Measurements from ENCODE around the gene GRM8. TPM values are rescaled to one million over a fixed set of nuclear protein-coding genes. Genes with fewer than 3 reads are reported as not detected.

The GRM8 gene
- polyA plus RNA-seq, 1 donor = 0.04 TPM

GRCh38 chr7:127152423-127152822, 100.3 kb downstream of the GRM8 start:
- no peak overlapping the region for H3K27ac ChIP-seq (ENCODE audit: low read length)
- no peak overlapping the region for H3K4me3 ChIP-seq (ENCODE audit: low read length)
- H3K36me3 ChIP-seq (ENCODE audit: control insufficient read depth, insufficient read depth, low read length) = no peaks in the 10 kb centered on the region
- DNase-seq = no peak
- no peaks in the 10 kb centered on the region for H3K9me3 ChIP-seq (ENCODE audit: control insufficient read depth, low read depth, low read length)
- no peaks in the 10 kb centered on the region for H3K27me3 ChIP-seq (ENCODE audit: control insufficient read depth, insufficient read depth, low read length)
- H3K4me1 ChIP-seq (ENCODE audit: control insufficient read depth, insufficient read depth, low read length) = no peaks in the 10 kb centered on the region

- Histone ChIP-seq H3K36me3 (ENCODE audit: control insufficient read depth, insufficient read depth, low read length) (no peaks in the 10 kb centered on the region), H3K4me1 (ENCODE audit: control insufficient read depth, insufficient read depth, low read length) (no peaks in the 10 kb centered on the region), H3K4me3 (ENCODE audit: low read length) (no peak overlapping the region), H3K27ac (ENCODE audit: low read length) (no peak overlapping the region), H3K9me3 (ENCODE audit: control insufficient read depth, low read depth, low read length) (no peaks in the 10 kb centered on the region), H3K27me3 (ENCODE audit: control insufficient read depth, insufficient read depth, low read length) (no peaks in the 10 kb centered on the region)
- 70% methylated on average over 2 of the region's 8 CpGs for WGBS (ENCODE audit: insufficient coverage, low lambda C conversion rate)
- DNase-seq = no peak
Measured at GRCh38 chr7:127151379-127151778, 101.4 kb downstream of the GRM8 start.

- WGBS (ENCODE audit: insufficient coverage, low lambda C conversion rate) = no CpG with 5 or more reads among the region's 2 CpGs
Measured at GRCh38 chr7:127150543-127150942, 102.2 kb downstream of the GRM8 start.

GRCh38 chr7:127146746-127147536, 105.8 kb downstream of the GRM8 start:
- H3K36me3 ChIP-seq (ENCODE audit: control insufficient read depth, insufficient read depth, low read length) = no peaks in the 10 kb centered on the region
- no peak overlapping the region for H3K27ac ChIP-seq (ENCODE audit: low read length)
- no peak for DNase-seq
- no peaks in the 10 kb centered on the region for H3K27me3 ChIP-seq (ENCODE audit: control insufficient read depth, insufficient read depth, low read length)
- H3K4me3 ChIP-seq (ENCODE audit: low read length) = no peak overlapping the region
- H3K9me3 ChIP-seq (ENCODE audit: control insufficient read depth, low read depth, low read length) = no peaks in the 10 kb centered on the region
- WGBS (ENCODE audit: insufficient coverage, low lambda C conversion rate) = no CpG with 5 or more reads among the region's 4 CpGs
- no peaks in the 10 kb centered on the region for H3K4me1 ChIP-seq (ENCODE audit: control insufficient read depth, insufficient read depth, low read length)

More at GRCh38 chr7:127150543-127150942, 102.2 kb downstream of the GRM8 start:
- no peaks in the 10 kb centered on the region for H3K27me3 ChIP-seq (ENCODE audit: control insufficient read depth, insufficient read depth, low read length)
- DNase-seq = no peak
- no peaks in the 10 kb centered on the region for H3K9me3 ChIP-seq (ENCODE audit: control insufficient read depth, low read depth, low read length)
- H3K4me3 ChIP-seq (ENCODE audit: low read length) = no peak overlapping the region
- no peaks in the 10 kb centered on the region for H3K4me1 ChIP-seq (ENCODE audit: control insufficient read depth, insufficient read depth, low read length)
- no peaks in the 10 kb centered on the region for H3K36me3 ChIP-seq (ENCODE audit: control insufficient read depth, insufficient read depth, low read length)
- no peak overlapping the region for H3K27ac ChIP-seq (ENCODE audit: low read length)

DNA sequence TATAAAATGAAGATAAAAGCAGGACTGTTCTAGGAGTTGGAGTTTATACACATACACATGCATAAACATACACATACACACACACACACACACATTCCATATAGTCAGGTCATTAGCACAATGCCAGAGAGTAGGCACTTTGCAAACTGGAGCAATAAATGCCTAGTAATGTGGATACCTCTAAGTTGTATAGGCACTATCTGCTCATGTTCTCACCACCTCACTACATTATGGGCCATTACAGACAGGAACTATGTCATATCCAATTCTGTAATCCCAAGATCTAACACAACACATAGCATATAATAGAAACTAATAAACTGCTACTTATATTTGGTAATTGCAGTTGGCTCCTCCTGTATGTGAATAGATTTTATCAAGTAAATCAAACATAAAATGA, 115.6 kb downstream of the GRM8 start:
- no peaks in the 10 kb centered on the region for H3K27me3 ChIP-seq (ENCODE audit: control insufficient read depth, insufficient read depth, low read length)
- DNase-seq = no peak
- no peaks in the 10 kb centered on the region for H3K9me3 ChIP-seq (ENCODE audit: control insufficient read depth, low read depth, low read length)
- H3K4me3 ChIP-seq (ENCODE audit: low read length) = no peak overlapping the region
- no peak overlapping the region for H3K27ac ChIP-seq (ENCODE audit: low read length)
- no peaks in the 10 kb centered on the region for H3K36me3 ChIP-seq (ENCODE audit: control insufficient read depth, insufficient read depth, low read length)
- H3K4me1 ChIP-seq (ENCODE audit: control insufficient read depth, insufficient read depth, low read length) = no peaks in the 10 kb centered on the region

DNA sequence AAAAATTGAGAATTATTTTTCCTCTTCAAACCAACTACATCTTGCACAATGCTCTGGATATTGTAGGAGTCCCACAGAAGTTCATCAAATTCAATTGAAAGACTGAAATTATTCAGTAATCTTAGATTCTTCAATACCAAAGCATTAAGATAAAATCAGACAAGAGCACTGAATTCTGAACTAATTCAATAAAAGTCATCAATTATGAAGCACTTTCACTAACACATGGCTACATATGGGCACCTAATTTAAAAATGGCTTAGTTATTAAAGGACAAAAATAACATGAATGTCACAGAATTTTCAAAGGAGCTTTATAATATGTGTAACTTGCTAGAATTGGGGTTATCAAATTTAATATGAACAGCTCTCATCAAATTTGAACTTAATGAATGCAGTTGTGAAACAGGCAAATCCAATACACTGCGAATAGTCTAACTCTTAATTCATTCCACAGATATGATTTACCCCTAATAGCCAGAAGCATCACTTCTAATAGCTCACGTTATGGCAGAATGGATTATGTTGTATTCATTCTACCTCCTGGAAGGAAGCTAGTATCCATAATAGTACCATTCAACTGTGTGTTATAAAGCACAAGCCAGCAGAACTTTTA, 116.8 kb downstream of the GRM8 start:
- Histone ChIP-seq H3K4me1 (ENCODE audit: control insufficient read depth, insufficient read depth, low read length) (no peaks in the 10 kb centered on the region), H3K4me3 (ENCODE audit: low read length) (no peak overlapping the region), H3K27me3 (ENCODE audit: control insufficient read depth, insufficient read depth, low read length) (no peaks in the 10 kb centered on the region), H3K27ac (ENCODE audit: low read length) (no peak overlapping the region), H3K9me3 (ENCODE audit: control insufficient read depth, low read depth, low read length) (no peaks in the 10 kb centered on the region), H3K36me3 (ENCODE audit: control insufficient read depth, insufficient read depth, low read length) (no peaks in the 10 kb centered on the region)
- no CpG with 5 or more reads among the region's 2 CpGs for WGBS (ENCODE audit: insufficient coverage, low lambda C conversion rate)
- no peak for DNase-seq

DNA sequence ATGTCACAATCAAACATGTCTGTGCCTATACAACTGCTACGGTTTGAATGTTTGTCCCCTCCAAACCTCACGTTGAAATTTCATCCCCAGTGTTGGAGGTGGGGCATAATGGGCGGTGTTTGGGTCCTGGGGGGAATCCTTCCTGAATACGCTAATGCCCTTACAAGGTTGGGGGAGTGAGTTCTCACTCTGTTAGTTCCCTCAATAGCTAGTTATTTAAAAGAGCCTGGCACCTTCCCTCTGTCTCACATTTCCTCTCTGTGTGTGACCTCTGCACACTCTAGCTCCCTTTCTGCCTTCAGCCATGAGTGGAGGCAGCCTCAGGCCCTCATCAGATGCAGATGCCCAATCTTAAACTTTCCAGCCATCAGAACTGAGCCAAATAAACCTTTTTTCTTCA, 129.5 kb downstream of the GRM8 start:
- WGBS (ENCODE audit: insufficient coverage, low lambda C conversion rate) = no CpG with 5 or more reads among the region's 4 CpGs
- DNase-seq = no peak
- Histone ChIP-seq H3K4me3 (ENCODE audit: low read length) (no peak overlapping the region), H3K4me1 (ENCODE audit: control insufficient read depth, insufficient read depth, low read length) (no peaks in the 10 kb centered on the region), H3K36me3 (ENCODE audit: control insufficient read depth, insufficient read depth, low read length) (no peaks in the 10 kb centered on the region), H3K27ac (ENCODE audit: low read length) (no peak overlapping the region), H3K9me3 (ENCODE audit: control insufficient read depth, low read depth, low read length) (no peaks in the 10 kb centered on the region), H3K27me3 (ENCODE audit: control insufficient read depth, insufficient read depth, low read length) (no peaks in the 10 kb centered on the region)

GRCh38 chr7:127119517-127119916, 133.2 kb downstream of the GRM8 start:
- H3K9me3 ChIP-seq (ENCODE audit: control insufficient read depth, low read depth, low read length) = no peaks in the 10 kb centered on the region
- H3K4me1 ChIP-seq (ENCODE audit: control insufficient read depth, insufficient read depth, low read length) = no peaks in the 10 kb centered on the region
- H3K27me3 ChIP-seq (ENCODE audit: control insufficient read depth, insufficient read depth, low read length) = no peaks in the 10 kb centered on the region
- no peak overlapping the region for H3K4me3 ChIP-seq (ENCODE audit: low read length)
- no peaks in the 10 kb centered on the region for H3K36me3 ChIP-seq (ENCODE audit: control insufficient read depth, insufficient read depth, low read length)
- H3K27ac ChIP-seq (ENCODE audit: low read length) = no peak overlapping the region
- no peak for DNase-seq
- WGBS (ENCODE audit: insufficient coverage, low lambda C conversion rate) = 71% methylated on average over 2 of the region's 2 CpGs

GRCh38 chr7:127114742-127115265, 137.9 kb downstream of the GRM8 start:
- H3K4me3 ChIP-seq (ENCODE audit: low read length) = no peak overlapping the region

DNA sequence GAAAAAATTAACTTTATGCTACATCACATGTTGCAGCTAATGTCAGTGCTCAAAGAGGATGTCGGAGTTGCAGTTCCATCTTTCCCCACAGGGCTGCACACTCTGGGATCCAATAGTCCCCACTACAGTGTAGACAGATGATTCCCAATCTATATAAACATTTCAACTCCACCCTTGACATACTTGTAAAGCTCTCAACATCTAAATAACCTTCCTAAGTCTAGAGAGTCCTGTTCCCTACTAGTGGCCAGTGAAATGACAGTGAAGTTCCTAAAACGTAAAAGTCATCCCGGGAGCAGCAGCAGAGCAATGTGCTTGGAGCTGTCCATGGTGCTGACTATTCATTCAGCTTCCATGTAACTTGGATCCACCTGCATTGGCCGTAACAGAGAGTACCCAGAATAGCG, 145.1 kb downstream of the GRM8 start:
- Histone ChIP-seq H3K4me3 (ENCODE audit: low read length) (no peak overlapping the region), H3K9me3 (ENCODE audit: control insufficient read depth, low read depth, low read length) (no peaks in the 10 kb centered on the region), H3K27me3 (ENCODE audit: control insufficient read depth, insufficient read depth, low read length) (no peaks in the 10 kb centered on the region), H3K4me1 (ENCODE audit: control insufficient read depth, insufficient read depth, low read length) (no peaks in the 10 kb centered on the region), H3K36me3 (ENCODE audit: control insufficient read depth, insufficient read depth, low read length) (no peaks in the 10 kb centered on the region), H3K27ac (ENCODE audit: low read length) (no peak overlapping the region)
- DNase-seq = peak; percentile 27 to 63
- WGBS (ENCODE audit: insufficient coverage, low lambda C conversion rate) = no CpG with 5 or more reads among the region's 5 CpGs

More at GRCh38 chr7:127114742-127115265, 137.9 kb downstream of the GRM8 start:
- Histone ChIP-seq H3K27ac (ENCODE audit: low read length) (no peak overlapping the region), H3K4me1 (ENCODE audit: control insufficient read depth, insufficient read depth, low read length) (no peaks in the 10 kb centered on the region), H3K27me3 (ENCODE audit: control insufficient read depth, insufficient read depth, low read length) (no peaks in the 10 kb centered on the region), H3K9me3 (ENCODE audit: control insufficient read depth, low read depth, low read length) (no peaks in the 10 kb centered on the region), H3K36me3 (ENCODE audit: control insufficient read depth, insufficient read depth, low read length) (no peaks in the 10 kb centered on the region)
- WGBS (ENCODE audit: insufficient coverage, low lambda C conversion rate) = no CpG with 5 or more reads among the region's 3 CpGs
- DNase-seq = no peak

DNA sequence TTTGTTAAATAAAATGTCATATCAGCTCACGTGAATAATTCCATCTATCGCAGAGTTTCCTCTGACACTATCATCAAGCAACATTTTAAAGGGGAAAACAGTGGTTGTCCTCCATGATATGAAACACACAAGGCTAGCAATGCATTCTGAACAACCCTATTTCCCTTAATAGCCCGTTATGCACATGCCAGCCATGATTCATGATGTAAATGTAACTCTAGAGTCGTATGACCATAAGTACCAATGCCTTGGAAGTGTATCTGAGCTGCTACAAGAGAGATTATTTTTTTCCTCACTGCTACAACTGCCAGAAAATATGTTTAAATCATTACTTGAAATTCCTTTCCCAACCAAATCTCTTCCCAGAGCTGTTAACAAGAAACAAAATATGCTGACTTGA, 159.4 kb downstream of the GRM8 start:
- no peak for DNase-seq
- peaks cover 2% of the 10 kb centered on the region for H3K27me3 ChIP-seq (ENCODE audit: control insufficient read depth, insufficient read depth, low read length)
- no peak overlapping the region for H3K27ac ChIP-seq (ENCODE audit: low read length)
- no peaks in the 10 kb centered on the region for H3K4me1 ChIP-seq (ENCODE audit: control insufficient read depth, insufficient read depth, low read length)
- WGBS (ENCODE audit: insufficient coverage, low lambda C conversion rate) = no CpG with 5 or more reads among the region's 4 CpGs
- no peak overlapping the region for H3K4me3 ChIP-seq (ENCODE audit: low read length)
- no peaks in the 10 kb centered on the region for H3K9me3 ChIP-seq (ENCODE audit: control insufficient read depth, low read depth, low read length)
- no peaks in the 10 kb centered on the region for H3K36me3 ChIP-seq (ENCODE audit: control insufficient read depth, insufficient read depth, low read length)
